Measurements from ENCODE around the gene PCBP3.
A peak's percentile ranks its signal among the peaks of the same experiment; 100 is the strongest.

Gene PCBP3

GRCh38 chr21:45932922-45933502, 289.5 kb downstream of the PCBP3 start:
- H3K27ac ChIP-seq = no peak overlapping the region
- no peaks in the 10 kb centered on the region for H3K9me3 ChIP-seq (replicated peaks in 1 of 11)
- TF ChIP-seq Cebpa-rat (IDR thresholded peaks at IDR 0.05) = no peak
- peak overlapping the region in 1 of 11 experiments; percentile 5; a peak in 1 of 22 replicates for H3K4me2 ChIP-seq
- no peak overlapping the region for H3K4me3 ChIP-seq
- H3K9ac ChIP-seq = no peak overlapping the region
- H3K27me3 ChIP-seq = no peaks in the 10 kb centered on the region; a peak in 1 of 22 replicates
- peaks cover 0 to 14% (median 0%) of the 10 kb centered on the region in 11 experiments; a peak in 2 of 22 replicates for H3K36me3 ChIP-seq
- peaks cover 0 to 12% (median 7%) of the 10 kb centered on the region in 11 experiments; a peak in 8 of 22 replicates for H4K20me1 ChIP-seq
- peaks cover 18 to 82% (median 67%) of the 10 kb centered on the region in 10 experiments for H3K4me1 ChIP-seq

GRCh38 chr21:45934085-45934484, 290.6 kb downstream of the PCBP3 start:
- TF ChIP-seq Cebpa-rat (IDR thresholded peaks at IDR 0.05) = no peak
- Histone ChIP-seq H3K36me3 (peaks cover 0 to 14% (median 0%) of the 10 kb centered on the region in 11 experiments; a peak in 2 of 22 replicates), H3K27me3 (no peaks in the 10 kb centered on the region; a peak in 1 of 22 replicates), H3K27ac (no peak overlapping the region), H3K9ac (peak overlapping the region in 1 of 11 experiments; percentile 0; a peak in 1 of 22 replicates), H3K4me1 (peaks cover 28 to 82% (median 69%) of the 10 kb centered on the region in 10 experiments), H4K20me1 (peaks cover 0 to 14% (median 7%) of the 10 kb centered on the region in 11 experiments; a peak in 9 of 22 replicates), H3K9me3 (replicated peaks in 1 of 11) (no peaks in the 10 kb centered on the region), H3K4me2 (peak overlapping the region; percentile 34 to 93 (median 57)), H3K4me3 (no peak overlapping the region)

- no peak for TF ChIP-seq Cebpa-rat (IDR thresholded peaks at IDR 0.05)
- H3K4me2 ChIP-seq = peak overlapping the region; percentile 34 to 93 (median 57); a peak in 18 of 22 replicates
- H3K27ac ChIP-seq = no peak overlapping the region
- peak overlapping the region in 1 of 11 experiments; percentile 10; a peak in 2 of 22 replicates for H3K9ac ChIP-seq
- H4K20me1 ChIP-seq = peaks cover 0 to 19% (median 7%) of the 10 kb centered on the region in 11 experiments; a peak in 9 of 22 replicates
- no peak overlapping the region for H3K4me3 ChIP-seq
- peaks cover 33 to 82% (median 69%) of the 10 kb centered on the region in 10 experiments for H3K4me1 ChIP-seq
- H3K27me3 ChIP-seq = no peaks in the 10 kb centered on the region; a peak in 1 of 22 replicates
- peaks cover 0 to 14% (median 0%) of the 10 kb centered on the region in 11 experiments; a peak in 2 of 22 replicates for H3K36me3 ChIP-seq
- H3K9me3 ChIP-seq (replicated peaks in 1 of 11) = no peaks in the 10 kb centered on the region
Measured at GRCh38 chr21:45934554-45934953, 291.0 kb downstream of the PCBP3 start.

- Histone ChIP-seq H3K4me1 (peaks cover 34 to 84% (median 71%) of the 10 kb centered on the region in 10 experiments), H3K27ac (no peak overlapping the region), H3K36me3 (peaks cover 0 to 12% (median 0%) of the 10 kb centered on the region in 11 experiments; a peak in 2 of 22 replicates), H3K27me3 (no peaks in the 10 kb centered on the region; a peak in 1 of 22 replicates), H3K4me3 (no peak overlapping the region), H3K4me2 (peak overlapping the region in 7 of 11 experiments; percentile 70 to 93 (median 88); a peak in 12 of 22 replicates), H3K9ac (no peak overlapping the region), H3K9me3 (replicated peaks in 1 of 11) (no peaks in the 10 kb centered on the region), H4K20me1 (peaks cover 0 to 23% (median 7%) of the 10 kb centered on the region in 11 experiments; a peak in 10 of 22 replicates)
- TF ChIP-seq Cebpa-rat (IDR thresholded peaks at IDR 0.05) = no peak
Measured at GRCh38 chr21:45935628-45936027, 292.1 kb downstream of the PCBP3 start.

- Histone ChIP-seq H3K27me3 (peaks cover 0 to 8% (median 0%) of the 10 kb centered on the region in 11 experiments; a peak in 3 of 22 replicates), H3K27ac (peak overlapping the region in 7 of 11 experiments; percentile 51 to 78 (median 70); a peak in 14 of 22 replicates), H3K4me2 (peak overlapping the region; percentile 44 to 93 (median 76)), H3K9me3 (replicated peaks in 1 of 11) (no peaks in the 10 kb centered on the region), H3K9ac (peak overlapping the region in 8 of 11 experiments; percentile 28 to 72 (median 52); a peak in 11 of 22 replicates), H3K4me3 (peak overlapping the region in 2 of 10 experiments; percentile 25 to 38; a peak in 1 of 20 replicates), H3K36me3 (no peaks in the 10 kb centered on the region), H4K20me1 (peaks cover 0 to 32% (median 9%) of the 10 kb centered on the region in 11 experiments; a peak in 12 of 22 replicates), H3K4me1 (peaks cover 34 to 100% (median 93%) of the 10 kb centered on the region in 10 experiments)
- TF ChIP-seq Cebpa-rat (IDR thresholded peaks at IDR 0.05) = no peak
Measured at GRCh38 chr21:45937721-45938452, 294.4 kb downstream of the PCBP3 start.

- peak overlapping the region in 8 of 11 experiments; percentile 28 to 72 (median 52); a peak in 11 of 22 replicates for H3K9ac ChIP-seq
- peak overlapping the region in 2 of 10 experiments; percentile 25 to 38; a peak in 1 of 20 replicates for H3K4me3 ChIP-seq
- TF ChIP-seq Cebpa-rat (IDR thresholded peaks at IDR 0.05) = no peak
- no peaks in the 10 kb centered on the region for H3K9me3 ChIP-seq (replicated peaks in 1 of 11)
- H4K20me1 ChIP-seq = peaks cover 0 to 33% (median 9%) of the 10 kb centered on the region in 11 experiments; a peak in 12 of 22 replicates
- H3K4me1 ChIP-seq = peaks cover 34 to 100% (median 95%) of the 10 kb centered on the region in 10 experiments
- peaks cover 0 to 8% (median 0%) of the 10 kb centered on the region in 11 experiments; a peak in 3 of 22 replicates for H3K27me3 ChIP-seq
- peak overlapping the region in 7 of 11 experiments; percentile 51 to 78 (median 70); a peak in 14 of 22 replicates for H3K27ac ChIP-seq
- peak overlapping the region; percentile 44 to 93 (median 76) for H3K4me2 ChIP-seq
- H3K36me3 ChIP-seq = no peaks in the 10 kb centered on the region
Measured at GRCh38 chr21:45938453-45938755, 294.9 kb downstream of the PCBP3 start.

GRCh38 chr21:45938811-45939520, 295.4 kb downstream of the PCBP3 start:
- H3K4me1 ChIP-seq = peaks cover 29 to 96% (median 89%) of the 10 kb centered on the region in 10 experiments
- no peaks in the 10 kb centered on the region for H3K36me3 ChIP-seq
- H3K9me3 ChIP-seq (replicated peaks in 1 of 11) = no peaks in the 10 kb centered on the region
- peak overlapping the region in 4 of 11 experiments; percentile 54 to 67 (median 62); a peak in 4 of 22 replicates for H3K9ac ChIP-seq
- H3K27ac ChIP-seq = peak overlapping the region in 4 of 11 experiments; percentile 70 to 78 (median 76); a peak in 8 of 22 replicates
- no peak overlapping the region for H3K4me3 ChIP-seq
- peak overlapping the region in 9 of 11 experiments; percentile 45 to 93 (median 87); a peak in 18 of 22 replicates for H3K4me2 ChIP-seq
- TF ChIP-seq Cebpa-rat (IDR thresholded peaks at IDR 0.05) = no peak
- peaks cover 0 to 8% (median 0%) of the 10 kb centered on the region in 11 experiments; a peak in 3 of 22 replicates for H3K27me3 ChIP-seq
- H4K20me1 ChIP-seq = peaks cover 0 to 33% (median 9%) of the 10 kb centered on the region in 11 experiments; a peak in 12 of 22 replicates

- TF ChIP-seq Cebpa-rat (IDR thresholded peaks at IDR 0.05) = no peak
- Histone ChIP-seq H3K27ac (no peak overlapping the region), H3K4me1 (peaks cover 23 to 89% (median 83%) of the 10 kb centered on the region in 10 experiments), H3K36me3 (no peaks in the 10 kb centered on the region), H3K4me3 (no peak overlapping the region), H4K20me1 (peaks cover 0 to 33% (median 9%) of the 10 kb centered on the region in 11 experiments; a peak in 12 of 22 replicates), H3K9ac (0 out of 22 replicates have a peak overlapping the region, but pooled peaks of 1 of the 11 experiments have one; percentile 54), H3K27me3 (peaks cover 0 to 8% (median 0%) of the 10 kb centered on the region in 11 experiments; a peak in 3 of 22 replicates), H3K9me3 (replicated peaks in 1 of 11) (no peaks in the 10 kb centered on the region), H3K4me2 (peak overlapping the region in 9 of 11 experiments; percentile 45 to 93 (median 87); a peak in 17 of 22 replicates)
Measured at GRCh38 chr21:45939521-45940045, 296.1 kb downstream of the PCBP3 start.
